ENCODE data around the gene YIPF2.
A peak's percentile ranks its signal among the peaks of the same experiment; 100 is the strongest.

GRCh38 chr19:10915130-10916091 is 13.0 kb downstream of the YIPF2 start:
- TF ChIP-seq CTCF (conservative IDR thresholded peaks at IDR 0.05; ENCODE audit: low read depth, low read length) (peak; percentile 30; the same call in 1 of the 2 replicates), MAZ (IDR thresholded peaks at IDR 0.05; ENCODE audit: borderline replicate concordance, low read depth, low read length) (no peak), POLR2A (IDR thresholded peaks at IDR 0.05; ENCODE audit: low read depth, low read length) (no peak), RFX5 (IDR thresholded peaks at IDR 0.05; ENCODE audit: low read depth, low read length) (no peak), RAD21 (IDR thresholded peaks at IDR 0.05; ENCODE audit: low read length) (no peak; the same call in 1 of the 2 replicates), CEBPB (IDR thresholded peaks at IDR 0.05; ENCODE audit: low read depth, low read length) (no peak), MXI1 (IDR thresholded peaks at IDR 0.05; ENCODE audit: borderline replicate concordance, low read depth, low read length) (no peak), SMC3 (IDR thresholded peaks at IDR 0.05; ENCODE audit: low read depth, low read length) (no peak), RCOR1 (IDR thresholded peaks at IDR 0.05; ENCODE audit: insufficient replicate concordance, low read length) (no peak), CHD1 (IDR thresholded peaks at IDR 0.05; ENCODE audit: low read depth, low read length) (no peak)
- TF ChIP-seq, protein P1, sequence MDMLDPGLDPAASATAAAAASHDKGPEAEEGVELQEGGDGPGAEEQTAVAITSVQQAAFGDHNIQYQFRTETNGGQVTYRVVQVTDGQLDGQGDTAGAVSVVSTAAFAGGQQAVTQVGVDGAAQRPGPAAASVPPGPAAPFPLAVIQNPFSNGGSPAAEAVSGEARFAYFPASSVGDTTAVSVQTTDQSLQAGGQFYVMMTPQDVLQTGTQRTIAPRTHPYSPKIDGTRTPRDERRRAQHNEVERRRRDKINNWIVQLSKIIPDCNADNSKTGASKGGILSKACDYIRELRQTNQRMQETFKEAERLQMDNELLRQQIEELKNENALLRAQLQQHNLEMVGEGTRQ (IDR thresholded peaks at IDR 0.05; ENCODE audit: low read depth, low read length), result no peak
